ENCODE data around the gene ATP10A.

The ATP10A gene

DNA sequence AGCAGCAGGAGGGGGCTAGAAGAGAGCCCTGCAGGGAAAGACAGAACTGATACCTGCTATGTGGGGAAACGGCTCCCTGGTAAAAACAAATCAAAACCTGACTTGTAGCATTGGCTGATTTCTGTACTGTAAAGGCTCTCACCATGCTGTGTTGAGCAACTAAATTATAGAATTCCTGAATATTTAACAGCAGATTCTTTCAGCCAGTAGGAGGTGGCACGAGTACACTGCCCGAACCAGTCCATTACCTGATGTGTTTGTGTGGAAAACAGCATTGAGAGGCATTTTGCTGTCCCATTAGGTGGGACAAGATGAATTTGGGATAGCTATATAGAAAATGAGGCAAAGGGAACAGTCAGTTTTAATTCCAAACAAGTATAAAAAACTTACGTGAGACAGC is 201.2 kb downstream of the ATP10A start:
- Histone ChIP-seq H2AFZ (no peak overlapping the region), H3K36me3 (ENCODE audit: control insufficient read depth, insufficient read depth, low read length) (no peaks in the 10 kb centered on the region), H3K4me2 (ENCODE audit: low read length) (no peak overlapping the region), H3K9ac (no peak overlapping the region), H3K27ac (no peak overlapping the region), H3K27me3 (ENCODE audit: control insufficient read depth, insufficient read depth, low read length) (no peaks in the 10 kb centered on the region), H3K9me3 (ENCODE audit: control insufficient read depth, low read length) (no peaks in the 10 kb centered on the region), H3K4me3 (ENCODE audit: low read depth, low read length) (no peak overlapping the region), H3K79me2 (no peaks in the 10 kb centered on the region), H3K4me1 (no peaks in the 10 kb centered on the region)
- TF ChIP-seq, protein P1, sequence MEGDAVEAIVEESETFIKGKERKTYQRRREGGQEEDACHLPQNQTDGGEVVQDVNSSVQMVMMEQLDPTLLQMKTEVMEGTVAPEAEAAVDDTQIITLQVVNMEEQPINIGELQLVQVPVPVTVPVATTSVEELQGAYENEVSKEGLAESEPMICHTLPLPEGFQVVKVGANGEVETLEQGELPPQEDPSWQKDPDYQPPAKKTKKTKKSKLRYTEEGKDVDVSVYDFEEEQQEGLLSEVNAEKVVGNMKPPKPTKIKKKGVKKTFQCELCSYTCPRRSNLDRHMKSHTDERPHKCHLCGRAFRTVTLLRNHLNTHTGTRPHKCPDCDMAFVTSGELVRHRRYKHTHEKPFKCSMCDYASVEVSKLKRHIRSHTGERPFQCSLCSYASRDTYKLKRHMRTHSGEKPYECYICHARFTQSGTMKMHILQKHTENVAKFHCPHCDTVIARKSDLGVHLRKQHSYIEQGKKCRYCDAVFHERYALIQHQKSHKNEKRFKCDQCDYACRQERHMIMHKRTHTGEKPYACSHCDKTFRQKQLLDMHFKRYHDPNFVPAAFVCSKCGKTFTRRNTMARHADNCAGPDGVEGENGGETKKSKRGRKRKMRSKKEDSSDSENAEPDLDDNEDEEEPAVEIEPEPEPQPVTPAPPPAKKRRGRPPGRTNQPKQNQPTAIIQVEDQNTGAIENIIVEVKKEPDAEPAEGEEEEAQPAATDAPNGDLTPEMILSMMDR (IDR thresholded peaks at IDR 0.05) = no peak

DNA sequence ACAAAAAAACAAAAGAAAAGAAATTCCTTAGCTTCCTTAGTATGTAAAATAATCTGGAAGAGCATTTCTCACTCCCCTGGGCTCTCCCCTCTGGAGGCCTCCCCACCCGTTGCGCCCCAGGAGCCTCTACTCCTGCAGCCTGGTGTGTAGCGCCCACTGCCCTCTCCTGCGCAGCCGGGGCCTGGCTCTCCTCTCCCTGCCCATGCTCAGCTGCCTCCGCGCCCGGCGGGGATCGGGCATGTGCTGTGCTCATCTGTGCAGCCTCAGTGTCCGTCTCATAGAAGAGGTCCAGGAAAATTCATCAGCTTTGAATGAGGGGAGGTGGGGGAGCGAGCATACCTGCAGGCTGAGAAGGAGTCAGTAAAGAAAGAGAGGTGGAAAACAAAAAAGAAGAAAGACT is 203.9 kb downstream of the ATP10A start:
- Histone ChIP-seq H3K9ac (no peak overlapping the region), H3K4me1 (no peaks in the 10 kb centered on the region), H3K4me3 (ENCODE audit: low read depth, low read length) (no peak overlapping the region), H3K9me3 (ENCODE audit: control insufficient read depth, low read length) (no peaks in the 10 kb centered on the region), H3K36me3 (ENCODE audit: control insufficient read depth, insufficient read depth, low read length) (no peaks in the 10 kb centered on the region), H3K79me2 (no peaks in the 10 kb centered on the region), H3K27me3 (ENCODE audit: control insufficient read depth, insufficient read depth, low read length) (no peaks in the 10 kb centered on the region), H3K4me2 (ENCODE audit: low read length) (no peak overlapping the region), H3K27ac (no peak overlapping the region), H2AFZ (no peak overlapping the region)
- TF ChIP-seq, protein P1 (IDR thresholded peaks at IDR 0.05) = no peak

DNA sequence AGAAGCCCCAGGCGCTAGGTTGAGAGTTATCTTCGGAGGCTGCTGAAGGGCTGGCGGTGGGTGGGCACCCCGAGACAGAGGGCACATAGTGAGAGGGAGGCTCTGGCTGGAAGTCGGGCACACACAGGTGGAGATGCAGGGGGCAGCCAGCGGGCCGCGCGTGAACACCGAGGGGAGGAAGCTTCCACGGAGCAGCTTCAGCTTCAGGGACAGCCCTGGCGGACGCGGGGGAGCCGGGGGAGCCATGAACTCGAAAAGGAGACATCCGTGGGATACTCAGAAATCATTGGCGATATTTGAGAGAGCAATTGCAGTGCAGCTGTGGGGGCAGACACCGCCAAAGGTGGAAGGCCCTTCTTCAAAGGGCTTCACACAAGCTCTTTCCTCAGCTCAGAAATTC is 204.6 kb downstream of the ATP10A start:
- H3K9ac ChIP-seq = no peak overlapping the region
- no peak overlapping the region for H3K4me2 ChIP-seq (ENCODE audit: low read length)
- H3K36me3 ChIP-seq (ENCODE audit: control insufficient read depth, insufficient read depth, low read length) = no peaks in the 10 kb centered on the region
- H3K27me3 ChIP-seq (ENCODE audit: control insufficient read depth, insufficient read depth, low read length) = no peaks in the 10 kb centered on the region
- TF ChIP-seq, protein P1 (IDR thresholded peaks at IDR 0.05) = no peak
- H3K27ac ChIP-seq = no peak overlapping the region
- no peaks in the 10 kb centered on the region for H3K4me1 ChIP-seq
- H3K9me3 ChIP-seq (ENCODE audit: control insufficient read depth, low read length) = no peaks in the 10 kb centered on the region
- no peaks in the 10 kb centered on the region for H3K79me2 ChIP-seq
- no peak overlapping the region for H3K4me3 ChIP-seq (ENCODE audit: low read depth, low read length)
- H2AFZ ChIP-seq = no peak overlapping the region

DNA sequence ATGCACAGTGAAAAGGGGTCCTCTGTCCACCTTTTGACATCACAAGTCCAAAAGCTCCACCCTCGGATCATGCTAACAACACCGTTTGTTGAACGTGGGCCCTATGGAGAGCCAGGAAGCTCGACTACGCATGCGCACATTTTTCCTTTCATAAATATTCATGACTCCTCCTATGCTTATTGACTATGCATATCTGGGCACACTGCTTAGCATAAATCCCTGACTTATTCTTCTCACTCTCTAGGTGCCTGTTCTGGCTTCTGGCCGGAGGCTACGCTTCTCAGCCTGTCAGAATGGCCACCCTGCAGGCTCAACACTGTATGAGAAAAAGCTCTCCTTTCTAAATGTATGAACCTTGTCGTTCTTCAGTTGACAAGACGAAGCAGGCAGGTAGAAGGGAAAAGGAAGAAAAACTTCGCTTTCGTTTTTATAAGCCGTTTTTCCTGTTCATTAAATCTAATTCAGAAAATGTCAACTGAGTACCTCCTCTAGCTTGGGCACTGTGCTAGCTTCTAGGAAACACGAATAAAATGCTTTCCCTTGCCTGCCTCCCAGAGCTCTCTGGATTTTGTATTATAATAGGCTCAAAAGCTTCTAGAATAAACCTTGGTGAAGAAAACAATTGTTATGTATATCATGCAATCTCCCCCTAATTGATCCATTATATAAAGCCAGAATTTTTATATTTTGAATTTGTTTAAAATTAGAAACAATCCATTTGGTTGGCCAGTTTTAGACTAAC is 207.7 kb downstream of the ATP10A start:
- H3K9ac ChIP-seq = no peak overlapping the region
- H3K9me3 ChIP-seq (ENCODE audit: control insufficient read depth, low read length) = no peaks in the 10 kb centered on the region
- TF ChIP-seq, protein P1 (IDR thresholded peaks at IDR 0.05) = no peak
- no peaks in the 10 kb centered on the region for H3K79me2 ChIP-seq
- H3K27ac ChIP-seq = no peak overlapping the region
- H3K4me1 ChIP-seq = no peaks in the 10 kb centered on the region
- H3K27me3 ChIP-seq (ENCODE audit: control insufficient read depth, insufficient read depth, low read length) = no peaks in the 10 kb centered on the region
- no peak overlapping the region for H3K4me2 ChIP-seq (ENCODE audit: low read length)
- no peak overlapping the region for H3K4me3 ChIP-seq (ENCODE audit: low read depth, low read length)
- H2AFZ ChIP-seq = no peak overlapping the region
- no peaks in the 10 kb centered on the region for H3K36me3 ChIP-seq (ENCODE audit: control insufficient read depth, insufficient read depth, low read length)

DNA sequence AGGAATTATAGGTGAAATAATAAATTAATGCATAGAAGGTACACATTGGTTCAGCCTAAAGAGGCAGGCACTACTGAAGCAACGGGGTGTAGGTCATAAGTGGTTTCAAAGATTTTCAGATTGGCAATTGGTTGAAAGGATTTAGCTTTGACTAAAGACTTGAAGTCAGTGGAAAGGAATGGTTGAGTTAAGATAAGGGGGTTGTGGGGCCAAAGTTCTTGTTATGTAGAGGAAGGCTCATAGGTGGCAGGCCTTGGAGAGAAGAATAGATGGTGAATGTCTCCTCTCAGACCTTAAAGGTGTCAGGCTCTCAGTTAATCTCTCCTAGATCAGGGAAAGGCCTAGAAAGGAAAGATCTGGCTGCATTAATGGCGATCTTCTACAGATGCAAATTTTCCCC is 209.8 kb downstream of the ATP10A start:
- H3K4me2 ChIP-seq (ENCODE audit: low read length) = no peak overlapping the region
- H3K79me2 ChIP-seq = no peaks in the 10 kb centered on the region
- H3K4me3 ChIP-seq (ENCODE audit: low read depth, low read length) = no peak overlapping the region
- no peak overlapping the region for H3K27ac ChIP-seq
- H3K4me1 ChIP-seq = no peaks in the 10 kb centered on the region
- no peak overlapping the region for H3K9ac ChIP-seq
- H3K36me3 ChIP-seq (ENCODE audit: control insufficient read depth, insufficient read depth, low read length) = no peaks in the 10 kb centered on the region
- TF ChIP-seq, protein P1 (IDR thresholded peaks at IDR 0.05) = no peak
- H2AFZ ChIP-seq = no peak overlapping the region
- no peaks in the 10 kb centered on the region for H3K27me3 ChIP-seq (ENCODE audit: control insufficient read depth, insufficient read depth, low read length)
- no peaks in the 10 kb centered on the region for H3K9me3 ChIP-seq (ENCODE audit: control insufficient read depth, low read length)
